GM18951 (cell line): ENCODE results near the gene PTGIS.

Experiments used
- POLR2A ChIP-seq: IDR thresholded peaks from 4 replicates; pipeline ENCODE4 v1.6.1; 2011; ENCODE audit warnings: mild to moderate bottlenecking; ENCODE audit not compliant: insufficient read length, insufficient read depth; ENCODE audit errors: extremely low read depth
- in situ Hi-C: fragments of 300-500 bp; cut with MboI; formaldehyde crosslinking; loops from one replicate; pipeline ENCODE4 v1.12.0; 2022; ENCODE audit warnings: low sequenced_read_pairs, mixed read lengths, inconsistent platforms; ENCODE audit not compliant: unreplicated experiment

PTGIS gene

DNA sequence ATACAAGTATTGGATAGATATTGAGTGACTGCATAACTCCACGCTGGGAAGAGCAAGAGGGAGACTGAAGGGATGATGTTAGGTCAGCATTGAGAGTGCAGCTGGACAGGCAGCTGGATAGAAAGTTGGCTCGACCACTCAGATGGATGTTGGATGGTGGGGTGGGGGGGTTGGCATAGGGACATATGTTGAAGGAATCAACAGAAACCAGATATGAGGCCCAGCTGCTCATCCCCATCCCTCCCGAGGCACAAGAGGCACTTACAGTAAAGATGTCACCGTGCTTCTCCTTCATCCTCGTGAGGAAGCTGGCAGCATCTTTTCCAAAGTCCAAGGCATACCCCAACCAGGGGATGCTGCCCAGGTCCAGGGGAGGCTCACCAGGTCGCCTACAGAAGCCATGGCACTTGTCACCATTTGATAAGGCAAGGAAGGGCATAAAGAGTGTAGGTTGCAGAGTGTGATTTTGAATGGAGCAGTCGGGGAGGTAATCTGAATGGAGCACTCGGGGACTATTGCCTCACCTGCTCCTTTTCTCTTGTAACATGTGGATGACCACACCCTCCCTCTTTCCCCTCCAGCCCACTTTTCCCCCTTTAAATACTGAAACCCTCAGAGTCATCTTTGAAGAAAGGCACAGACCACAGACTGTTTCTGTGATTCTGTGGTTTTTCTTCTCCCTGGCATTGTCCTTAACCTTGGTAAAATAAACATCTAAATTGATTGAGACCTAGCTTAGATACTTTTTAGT, 18.0 kb downstream of the PTGIS start:
- TF ChIP-seq POLR2A = no peak
- in situ Hi-C loops = no loop called here

DNA sequence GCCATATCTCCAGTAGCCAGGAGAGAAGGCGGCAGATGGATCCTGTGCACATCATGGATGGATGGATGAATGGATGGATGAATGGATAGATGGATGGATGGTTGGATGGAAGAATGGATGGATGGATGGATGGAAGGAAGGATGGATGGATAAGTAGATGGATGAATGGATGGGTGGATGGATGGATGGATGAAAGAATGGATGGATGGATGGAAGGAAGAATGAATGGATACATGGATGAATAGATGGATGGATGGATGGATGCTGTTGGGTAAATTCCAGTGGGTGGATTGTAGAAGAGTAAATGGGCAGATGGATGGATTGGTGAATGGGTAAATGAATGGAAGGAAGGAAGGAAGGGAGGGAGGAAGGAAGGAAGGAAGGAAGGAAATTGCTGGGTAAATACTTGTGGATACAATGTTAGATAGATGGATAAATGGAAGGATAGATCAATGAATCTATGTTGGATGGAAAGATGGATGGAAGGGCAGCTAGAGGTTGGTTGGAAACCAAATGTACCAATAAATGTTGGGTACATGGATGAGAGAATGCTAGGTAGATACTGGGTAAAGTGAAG, 19.5 kb downstream of the PTGIS start:
- TF ChIP-seq POLR2A = no peak
- in situ Hi-C loops = no loop called here

DNA sequence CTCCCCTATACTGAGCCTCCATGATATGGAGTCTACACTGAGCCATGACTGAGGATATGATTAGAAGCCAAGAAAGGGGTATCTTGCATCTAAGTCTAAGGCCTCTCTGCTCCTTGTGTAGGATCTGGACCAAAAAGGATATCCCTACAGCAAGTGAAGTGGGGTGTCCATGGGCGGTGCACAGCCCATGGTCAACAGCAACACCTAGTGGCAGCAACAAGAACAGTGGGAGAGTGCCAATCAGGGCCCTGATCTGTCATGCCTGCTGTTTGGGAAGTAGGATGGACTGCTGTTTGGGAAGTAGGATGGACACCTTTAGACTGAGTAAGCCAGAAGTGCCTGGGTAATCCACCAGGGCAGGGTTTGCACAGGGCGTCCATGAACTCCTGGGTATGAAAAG, 22.4 kb downstream of the PTGIS start:
- in situ Hi-C loops = no loop called here

DNA sequence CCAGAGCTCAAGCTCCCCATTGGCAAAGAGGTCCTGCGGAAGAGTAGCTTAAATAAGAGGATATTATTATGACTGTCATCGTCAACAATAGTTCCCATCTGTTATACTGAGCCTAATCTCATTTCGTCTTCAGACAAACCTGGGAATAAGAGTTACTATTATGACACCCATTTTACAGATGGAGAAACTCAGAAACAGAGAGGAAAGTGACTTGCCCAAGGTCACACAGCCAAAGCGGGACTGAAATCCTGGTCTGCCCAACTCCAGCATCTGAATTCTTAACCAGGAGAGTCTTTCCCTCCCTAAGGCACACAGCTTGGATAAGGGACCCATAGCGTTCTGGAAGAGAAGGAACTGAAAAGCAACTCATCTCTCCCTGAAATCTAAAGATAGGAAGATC, 23.4 kb downstream of the PTGIS start:
- no peak for TF ChIP-seq POLR2A
- in situ Hi-C loops = no loop called here

More for the DNA sequence above, 22.4 kb downstream of the PTGIS start:
- TF ChIP-seq POLR2A = no peak

GRCh38 chr20:49543858-49544437, 24.0 kb downstream of the PTGIS start:
- no peak for TF ChIP-seq POLR2A
- in situ Hi-C loops = no loop called here

DNA sequence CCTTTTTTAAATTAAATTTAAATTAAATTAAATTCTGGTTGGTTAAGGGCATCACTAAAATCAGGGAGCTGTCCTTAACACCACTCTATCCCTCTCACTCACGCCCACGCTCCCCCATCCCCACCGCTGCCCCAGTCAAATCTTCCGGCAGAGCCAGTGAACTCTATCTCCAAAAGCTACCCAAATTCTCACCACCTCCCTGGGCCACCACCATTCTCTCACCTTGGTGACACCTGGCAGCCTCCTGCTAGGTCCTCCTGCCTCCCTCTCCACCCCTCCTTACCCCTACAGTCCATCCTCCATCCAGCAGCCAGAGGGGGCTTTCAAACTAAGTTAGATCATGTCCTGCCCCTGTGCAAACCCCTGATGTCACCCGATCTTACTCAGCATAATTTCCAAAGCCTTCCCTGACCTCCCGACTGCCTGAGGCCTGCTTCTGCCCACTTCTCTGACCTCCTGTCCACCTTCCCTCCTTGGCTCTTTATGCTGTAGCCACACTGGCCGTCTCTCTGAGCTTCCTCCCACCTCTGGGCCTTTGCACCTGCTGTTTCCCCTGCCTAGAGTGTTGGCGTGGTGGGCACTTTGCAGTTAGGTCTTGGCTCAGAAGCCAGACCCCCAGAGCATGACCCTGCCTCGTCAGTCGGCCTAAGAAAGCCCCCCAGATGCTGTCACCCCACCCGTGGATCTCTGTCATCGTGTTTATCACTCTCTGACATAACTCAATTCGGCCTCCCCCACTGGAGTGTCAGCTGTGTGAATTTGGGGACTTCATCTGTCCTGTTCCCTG, 24.7 kb downstream of the PTGIS start:
- in situ Hi-C loops = no loop called here
- TF ChIP-seq POLR2A = no peak

DNA sequence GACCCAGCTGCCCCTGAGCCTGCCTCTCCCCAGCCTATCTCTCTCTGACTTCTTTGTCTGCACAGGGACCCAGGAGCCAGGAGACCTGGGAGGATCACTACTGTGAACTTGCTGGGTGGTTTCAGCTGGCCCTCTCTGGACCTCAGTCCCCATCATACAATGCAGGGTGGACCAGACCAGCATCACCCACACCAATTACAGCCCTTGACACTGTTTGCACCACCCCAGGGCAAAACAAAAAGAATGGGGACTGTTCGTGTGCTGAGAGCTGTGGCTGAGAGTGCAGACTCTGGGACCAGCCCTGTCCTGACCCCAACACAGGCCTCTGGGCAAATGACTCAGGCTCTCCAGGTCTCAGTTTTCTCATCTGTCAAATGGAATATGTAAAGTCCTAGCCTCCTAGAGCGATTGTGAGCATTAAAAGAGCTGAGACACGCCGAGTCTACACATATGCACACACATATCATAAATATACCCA, 25.4 kb downstream of the PTGIS start:
- no peak for TF ChIP-seq POLR2A
- in situ Hi-C loops = no loop called here

GRCh38 chr20:49541733-49542513, 26.0 kb downstream of the PTGIS start:
- TF ChIP-seq POLR2A = no peak
- in situ Hi-C loops = no loop called here

- in situ Hi-C loops = no loop called here
Observed at GRCh38 chr20:49540687-49541435, 27.1 kb downstream of the PTGIS start.

DNA sequence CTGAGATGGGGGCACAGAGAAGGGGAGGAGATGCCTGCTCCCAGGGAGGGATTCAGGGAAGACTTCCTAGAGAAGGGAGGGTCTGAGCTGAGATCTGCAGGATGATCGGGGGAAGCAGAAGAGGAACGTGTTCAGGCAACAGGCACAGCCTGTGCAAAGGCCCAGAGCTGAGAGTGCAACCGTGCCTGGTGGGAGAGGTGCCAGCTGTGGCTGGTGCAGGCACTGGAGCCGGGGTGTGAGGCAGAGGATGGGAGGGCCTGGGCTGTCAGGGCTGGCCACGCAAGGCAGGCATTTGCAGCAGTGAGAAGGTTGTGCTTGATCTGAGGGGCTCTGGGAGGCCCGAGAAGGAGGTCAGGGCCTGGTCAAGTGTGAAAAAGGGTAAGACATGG, 27.7 kb downstream of the PTGIS start:
- no peak for TF ChIP-seq POLR2A
- in situ Hi-C loops = no loop called here

More at GRCh38 chr20:49540687-49541435, 27.1 kb downstream of the PTGIS start:
- no peak for TF ChIP-seq POLR2A

- TF ChIP-seq POLR2A = no peak
- in situ Hi-C loops = loop anchor here (5.0 kb wide), 1 partner anchor 68 kb away; no protein-coding TSS in a partner anchor
Observed at GRCh38 chr20:49539481-49540231, 28.3 kb downstream of the PTGIS start.
